Endothelial cell (in vitro differentiated cells): Measurements from ENCODE around the gene ETFRF1. TPM values are rescaled to one million over a fixed set of nuclear protein-coding genes. Genes with fewer than 3 reads are reported as not detected.

Source experiments
- DNase-seq: peaks from one replicate; pipeline ENCODE4 v3.0.0; 2021; ENCODE audit warnings: low spot score
- H3K27ac Mint-ChIP-seq: one replicate; pipeline ENCODE4 v1.8.0; 2021; ENCODE audit warnings: mixed read lengths, inconsistent platforms; ENCODE audit not compliant: unreplicated experiment
- H3K27me3 Mint-ChIP-seq: one replicate; pipeline ENCODE4 v1.8.0; 2021; ENCODE audit warnings: mild to moderate bottlenecking, moderate library complexity, mixed read lengths, inconsistent platforms; ENCODE audit not compliant: unreplicated experiment
- H3K36me3 Mint-ChIP-seq: one replicate; pipeline ENCODE4 v1.8.0; 2021; ENCODE audit warnings: mild to moderate bottlenecking, low read depth, mixed read lengths, inconsistent platforms; ENCODE audit not compliant: unreplicated experiment
- H3K4me1 Mint-ChIP-seq: one replicate; pipeline ENCODE4 v1.8.0; 2021; ENCODE audit warnings: mild to moderate bottlenecking, mixed read lengths, inconsistent platforms; ENCODE audit not compliant: unreplicated experiment
- H3K4me3 Mint-ChIP-seq: one replicate; pipeline ENCODE4 v1.8.0; 2021; ENCODE audit warnings: mild to moderate bottlenecking, mixed read lengths, inconsistent platforms; ENCODE audit not compliant: unreplicated experiment
- H3K9me3 Mint-ChIP-seq: one replicate; pipeline ENCODE4 v1.8.0; 2021; ENCODE audit warnings: mixed read lengths, inconsistent platforms; ENCODE audit not compliant: unreplicated experiment
- total RNA-seq: library from RNA; stranded (reverse); fragmentation: NEBNext Ultra II Directional; extraction: Animal tissue kit (Norgen Biotek cat#: 25700); gene quantifications from one replicate; pipeline ENCODE4 v1.2.1, GENCODE V29; 2021; ENCODE audit not compliant: unreplicated experiment
- TF ChIP-seq, protein P1 (sequence below): fragments of 200-600 bp; sonication (generic); IDR thresholded peaks from one replicate; pipeline ENCODE4 v1.5.0; 2021; ENCODE audit warnings: antibody characterized with exemption; ENCODE audit not compliant: unreplicated experiment

ETFRF1 gene
- total RNA-seq, 1 donor from 2014 or later: 10.1 TPM

DNA sequence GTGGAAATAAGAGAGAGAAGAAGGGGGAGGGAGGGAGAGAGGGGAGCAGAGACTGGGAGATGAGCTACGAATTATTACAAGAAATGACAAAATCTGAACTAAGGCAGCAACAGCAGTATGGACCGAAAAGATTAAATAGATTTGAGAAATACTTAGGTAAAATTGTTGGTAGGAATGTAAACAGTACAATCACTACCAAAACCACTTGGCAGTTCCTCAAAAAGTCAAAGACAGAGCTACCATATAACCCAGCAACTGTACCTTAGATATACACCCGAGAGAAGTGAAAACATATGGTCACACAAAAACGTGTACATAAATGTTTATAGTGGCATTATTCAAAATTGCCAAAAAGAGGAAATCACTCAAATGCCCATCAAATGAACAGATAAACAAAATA lies 41.6 kb downstream of the ETFRF1 start:
- DNase-seq: no peak
- Mint-ChIP-seq H3K27ac (no peak overlapping the region), H3K4me1 (no peaks in the 10 kb centered on the region), H3K36me3 (peaks cover 19% of the 10 kb centered on the region), H3K4me3 (no peak overlapping the region), H3K9me3 (no peaks in the 10 kb centered on the region), H3K27me3 (no peaks in the 10 kb centered on the region)
- TF ChIP-seq, protein P1, sequence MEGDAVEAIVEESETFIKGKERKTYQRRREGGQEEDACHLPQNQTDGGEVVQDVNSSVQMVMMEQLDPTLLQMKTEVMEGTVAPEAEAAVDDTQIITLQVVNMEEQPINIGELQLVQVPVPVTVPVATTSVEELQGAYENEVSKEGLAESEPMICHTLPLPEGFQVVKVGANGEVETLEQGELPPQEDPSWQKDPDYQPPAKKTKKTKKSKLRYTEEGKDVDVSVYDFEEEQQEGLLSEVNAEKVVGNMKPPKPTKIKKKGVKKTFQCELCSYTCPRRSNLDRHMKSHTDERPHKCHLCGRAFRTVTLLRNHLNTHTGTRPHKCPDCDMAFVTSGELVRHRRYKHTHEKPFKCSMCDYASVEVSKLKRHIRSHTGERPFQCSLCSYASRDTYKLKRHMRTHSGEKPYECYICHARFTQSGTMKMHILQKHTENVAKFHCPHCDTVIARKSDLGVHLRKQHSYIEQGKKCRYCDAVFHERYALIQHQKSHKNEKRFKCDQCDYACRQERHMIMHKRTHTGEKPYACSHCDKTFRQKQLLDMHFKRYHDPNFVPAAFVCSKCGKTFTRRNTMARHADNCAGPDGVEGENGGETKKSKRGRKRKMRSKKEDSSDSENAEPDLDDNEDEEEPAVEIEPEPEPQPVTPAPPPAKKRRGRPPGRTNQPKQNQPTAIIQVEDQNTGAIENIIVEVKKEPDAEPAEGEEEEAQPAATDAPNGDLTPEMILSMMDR: no peak

DNA sequence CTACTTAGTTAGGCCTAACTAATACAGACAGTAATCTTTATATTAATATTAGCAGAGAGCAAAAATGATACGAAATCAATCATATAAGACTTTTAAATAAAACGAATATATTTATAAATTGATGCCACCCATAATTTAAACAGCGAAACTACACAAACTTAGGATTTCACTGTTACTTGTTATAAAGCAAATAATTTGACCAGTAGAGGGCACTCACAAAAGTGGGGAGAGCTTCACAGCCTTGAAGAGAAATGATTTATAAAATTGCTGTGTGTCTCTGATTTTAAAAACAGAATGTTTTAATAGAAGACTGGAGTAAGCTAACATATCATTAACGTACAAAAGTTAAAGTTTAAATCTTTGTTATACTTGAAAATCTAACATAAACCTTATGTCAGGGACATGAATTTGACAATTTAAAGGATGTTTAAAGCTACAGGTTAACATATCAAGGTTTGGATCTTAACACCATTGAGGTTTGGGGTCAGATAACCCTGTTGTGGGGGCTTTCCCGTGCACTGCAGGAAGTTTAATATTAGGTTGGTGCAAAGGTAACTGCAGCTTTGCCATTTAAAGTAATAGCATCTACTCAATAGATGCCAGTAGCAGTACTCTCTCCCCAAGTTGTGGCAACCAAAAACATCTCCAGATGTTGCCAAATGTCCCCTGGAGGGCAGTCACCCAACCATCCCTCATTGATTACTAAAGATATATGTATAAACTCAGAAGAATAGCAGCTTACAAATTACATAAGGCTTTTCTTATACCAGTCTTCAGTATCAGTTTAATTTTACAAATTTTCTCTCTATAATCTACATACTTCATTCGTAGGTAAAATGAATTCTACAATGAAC lies 46.4 kb downstream of the ETFRF1 start:
- Mint-ChIP-seq H3K27ac (no peak overlapping the region), H3K4me3 (no peak overlapping the region), H3K27me3 (peaks cover 2% of the 10 kb centered on the region), H3K36me3 (peaks cover 19% of the 10 kb centered on the region), H3K9me3 (no peaks in the 10 kb centered on the region), H3K4me1 (peaks cover 4% of the 10 kb centered on the region)
- no peak for DNase-seq
- TF ChIP-seq, protein P1: peak; percentile 62

DNA sequence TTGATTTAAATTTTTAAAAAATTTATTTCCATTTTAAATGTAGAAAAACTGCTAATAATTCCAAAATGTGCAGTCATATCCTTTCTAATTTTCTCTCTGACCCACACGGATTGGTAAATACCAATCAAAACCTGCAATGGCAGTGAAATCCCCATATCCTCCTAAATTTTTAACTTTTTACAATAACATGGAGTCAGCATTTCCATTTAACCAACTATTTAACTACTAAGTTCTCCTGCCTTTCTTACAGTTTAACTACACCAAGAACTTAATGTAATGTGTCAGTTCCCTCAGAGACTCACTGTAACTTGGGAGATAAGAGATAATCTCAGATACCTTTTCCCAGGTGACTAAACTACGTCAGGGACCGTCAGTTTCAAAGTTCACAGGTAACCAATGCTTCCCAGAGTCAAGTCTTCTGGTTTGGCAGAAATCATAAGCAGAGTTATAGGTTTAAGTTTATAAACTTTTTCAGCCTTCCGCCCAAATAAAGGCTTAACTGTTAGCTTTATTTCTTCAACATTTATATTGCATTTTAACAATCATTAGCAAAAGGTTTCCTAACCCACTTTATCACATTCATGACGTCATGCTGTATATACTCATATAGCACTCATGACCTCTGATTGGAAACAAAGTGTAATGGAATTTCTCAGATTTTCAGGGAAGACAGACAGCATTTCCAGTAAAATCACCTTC lies 48.1 kb downstream of the ETFRF1 start:
- TF ChIP-seq, protein P1: no peak
- no peaks in the 10 kb centered on the region for H3K9me3 Mint-ChIP-seq
- H3K27ac Mint-ChIP-seq: no peak overlapping the region
- H3K36me3 Mint-ChIP-seq: peaks cover 15% of the 10 kb centered on the region
- peaks cover 2% of the 10 kb centered on the region for H3K27me3 Mint-ChIP-seq
- no peak overlapping the region for H3K4me3 Mint-ChIP-seq
- H3K4me1 Mint-ChIP-seq: peaks cover 9% of the 10 kb centered on the region
- DNase-seq: no peak

DNA sequence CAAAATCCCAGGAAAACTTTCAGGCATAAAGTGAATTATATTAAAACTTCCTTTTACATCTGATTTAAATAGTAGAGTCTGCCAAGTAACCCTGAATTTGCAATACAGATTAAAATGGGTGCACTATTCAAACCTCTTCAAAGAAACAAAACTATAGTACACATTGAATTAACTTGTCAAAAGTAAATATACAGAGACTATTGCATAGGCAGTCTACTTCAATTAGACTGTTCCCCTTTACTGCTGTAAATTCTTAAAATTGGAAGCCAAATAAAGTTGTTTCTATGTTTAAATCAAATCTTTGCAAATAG lies 48.6 kb downstream of the ETFRF1 start:
- peaks cover 2% of the 10 kb centered on the region for H3K27me3 Mint-ChIP-seq
- TF ChIP-seq, protein P1: no peak
- H3K4me3 Mint-ChIP-seq: no peak overlapping the region
- H3K4me1 Mint-ChIP-seq: peaks cover 9% of the 10 kb centered on the region
- no peak for DNase-seq
- H3K27ac Mint-ChIP-seq: no peak overlapping the region
- peaks cover 15% of the 10 kb centered on the region for H3K36me3 Mint-ChIP-seq
- no peaks in the 10 kb centered on the region for H3K9me3 Mint-ChIP-seq

DNA sequence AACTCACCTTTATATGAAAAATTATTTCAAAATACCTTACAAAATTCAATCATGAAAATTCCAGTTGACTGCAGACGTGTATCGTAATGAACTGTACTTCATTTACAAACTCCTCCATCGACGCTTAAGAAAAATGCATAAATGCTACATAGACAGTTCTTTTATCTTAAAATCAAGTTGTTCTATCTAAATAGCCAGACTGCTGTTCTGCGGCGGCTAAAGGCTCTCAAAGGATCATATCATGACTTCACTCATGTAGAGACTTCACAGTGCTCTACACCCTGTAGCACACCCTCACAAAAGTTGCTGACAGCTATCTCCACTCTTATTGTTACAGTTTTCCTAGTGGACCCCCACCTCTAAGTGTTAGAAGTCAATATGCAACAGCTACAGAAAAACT lies 50.5 kb downstream of the ETFRF1 start:
- no peaks in the 10 kb centered on the region for H3K9me3 Mint-ChIP-seq
- no peak overlapping the region for H3K27ac Mint-ChIP-seq
- peaks cover 16% of the 10 kb centered on the region for H3K4me1 Mint-ChIP-seq
- H3K4me3 Mint-ChIP-seq: no peak overlapping the region
- DNase-seq: no peak
- TF ChIP-seq, protein P1: no peak
- peaks cover 9% of the 10 kb centered on the region for H3K27me3 Mint-ChIP-seq
- H3K36me3 Mint-ChIP-seq: peaks cover 10% of the 10 kb centered on the region
